ENCODE measurements around the gene SELENOO.

Gene SELENOO

GRCh38 chr22:50243685-50244419 is 43.0 kb downstream of the SELENOO start:
- DNase-seq = no peak

- DNase-seq = peak; percentile 72 to 87 (median 80)
Measured at GRCh38 chr22:50244420-50245213, 43.8 kb downstream of the SELENOO start, which contains the start of gene TUBGCP6. TUBGCP6 (minus strand) TSS chr22:50245023; CDS start chr22:50244459, 564 bp downstream.

- peak in 2 of 4 experiments; percentile 53 to 77 for DNase-seq
Measured at GRCh38 chr22:50245214-50246072, 44.6 kb downstream of the SELENOO start.

- no peak for DNase-seq
Measured at GRCh38 chr22:50246242-50247175, 45.7 kb downstream of the SELENOO start.

GRCh38 chr22:50247748-50248147 is 46.9 kb downstream of the SELENOO start:
- DNase-seq = peak in 1 of 4 experiments; percentile 15

GRCh38 chr22:50248196-50249081 is 47.6 kb downstream of the SELENOO start:
- DNase-seq = no peak

- DNase-seq = no peak
Measured at GRCh38 chr22:50249341-50250248, 48.8 kb downstream of the SELENOO start.

GRCh38 chr22:50250249-50250554 is 49.4 kb downstream of the SELENOO start:
- DNase-seq = no peak

- DNase-seq = peak in 3 of 4 experiments; percentile 47 to 77 (median 60)
Measured at GRCh38 chr22:50250555-50251476, 50.0 kb downstream of the SELENOO start, which contains the start of gene HDAC10. HDAC10 (minus strand) TSS chr22:50251265; CDS start chr22:50251032, 233 bp downstream.

- DNase-seq = no peak
Measured at GRCh38 chr22:50251477-50252081, 50.8 kb downstream of the SELENOO start.

- peak; percentile 33 to 68 (median 45) for DNase-seq
Measured at GRCh38 chr22:50252082-50253045, 51.6 kb downstream of the SELENOO start.

- DNase-seq = no peak
Measured at GRCh38 chr22:50253046-50253915, 52.5 kb downstream of the SELENOO start.

- DNase-seq = no peak
Measured at GRCh38 chr22:50253941-50254340, 53.1 kb downstream of the SELENOO start.

GRCh38 chr22:50255099-50255498 is 54.3 kb downstream of the SELENOO start:
- DNase-seq = no peak

- no peak for DNase-seq
Measured at GRCh38 chr22:50255607-50256006, 54.8 kb downstream of the SELENOO start.

All from activated naive CD4-positive, alpha-beta T cell (primary cell).